K562 (cell line): ENCODE data around the gene LAMA2. TPM values are rescaled to one million over a fixed set of nuclear protein-coding genes. Genes with fewer than 3 reads are reported as not detected.

Experiments
- ATAC-seq: fragments of 200-7000 bp; cut with Tn5 transposase; 3 replicates; pipeline ENCODE4 v1.9.1; 2020; ENCODE audit warnings: moderate library complexity
- BruUV-seq: library from RNA; stranded (reverse); fragments of 400-500 nt; replicated peaks from 2 replicates; lab custom pipeline; 2021; lab: Mats Ljungman, UMichigan
- CTCF ChIA-PET: fragments of 300-600 bp; formaldehyde crosslinking; extraction: SDS; loops from one replicate; lab custom pipeline; 2021; ENCODE audit warnings: low intra/inter-chr PET ratio; lab: Yijun Ruan, JAX
- POLR2A ChIA-PET: fragments of 300-600, 350-650 bp; sonication (Branson Sonifier 250); formaldehyde crosslinking; extraction: SDS; loops from one replicate; lab custom pipeline; 2021; ENCODE audit warnings: antibody characterized with exemption, inconsistent platforms; lab: Yijun Ruan, JAX
- DNase-seq, 4 experiments: peaks; one replicate each; pipeline versions ENCODE4 v3.0.0 to v3.0.0-alpha.2; 2011 to 2018; ENCODE audit warnings: low spot score in 3 of 4, mixed read lengths in 3 of 4; ENCODE audit errors: extremely low read depth in 1 of 4
- FAIRE-seq: peaks from 2 replicates; lab custom pipeline; 2011; peaks lifted over from hg19 to GRCh38; lab: Jason Lieb, UNC
- H2AFZ ChIP-seq: 2 replicates; pipeline ENCODE4 v1.6.0; 2011; ENCODE audit warnings: low read depth, low read length, control low read depth, inconsistent platforms
- H3K27ac ChIP-seq: fragments of 200-600 bp; 3 replicates; pipeline ENCODE4 v1.8.0; 2011; ENCODE audit warnings: low read depth, mild to moderate bottlenecking, control low read depth, inconsistent platforms, low read length, moderate library complexity, mixed read lengths; ENCODE audit errors: extremely low read depth
- H3K27me3 ChIP-seq, 2 experiments: fragments of 300-600 bp in 1 of 2; 2 replicates in 1 of 2; 3 replicates in 1 of 2; pipeline versions ENCODE4 v1.6.0 to v1.8.0; 2011; ENCODE audit warnings: inconsistent platforms in 2 of 2, low read length in 2 of 2, mild to moderate bottlenecking in 1 of 2, mixed read lengths in 1 of 2, moderate library complexity in 1 of 2; ENCODE audit not compliant: control insufficient read depth in 2 of 2, insufficient read depth in 2 of 2
- H3K36me3 ChIP-seq: fragments of 300-600 bp; 3 replicates; pipeline ENCODE4 v1.8.0; 2011; ENCODE audit warnings: mild to moderate bottlenecking, low read length, inconsistent platforms; ENCODE audit not compliant: control insufficient read depth, insufficient read depth
- H3K4me1 ChIP-seq, 2 experiments: fragments of 200-600 bp in 1 of 2; replicated peaks in 1 of 2; 2 replicates in 1 of 2; 3 replicates in 1 of 2; pipeline versions ENCODE4 v1.5.1 to v1.8.0; 2011; ENCODE audit warnings: inconsistent platforms in 2 of 2, low read length in 2 of 2, mild to moderate bottlenecking in 1 of 2, mixed read lengths in 1 of 2, moderate library complexity in 1 of 2; ENCODE audit not compliant: control insufficient read depth in 2 of 2, insufficient read depth in 2 of 2
- H3K4me2 ChIP-seq: 2 replicates; pipeline ENCODE4 v1.6.1; 2011; ENCODE audit warnings: low read length, control low read depth, inconsistent platforms, mixed read lengths; ENCODE audit not compliant: insufficient read depth
- H3K4me3 ChIP-seq: fragments of 200-600 bp; sonication (generic), shearing (Covaris generic); 2 replicates; pipeline ENCODE4 v1.5.1; 2016; ENCODE audit warnings: control low read depth, inconsistent platforms
- H3K79me2 ChIP-seq: fragments of 200-600 bp; 3 replicates; pipeline ENCODE4 v1.8.0; 2011; ENCODE audit warnings: low read length, inconsistent platforms; ENCODE audit not compliant: control insufficient read depth, insufficient read depth
- H3K9ac ChIP-seq, 2 experiments: 2 replicates each; pipeline versions ENCODE4 v1.6.0 to v1.6.1; 2011; ENCODE audit warnings: low read depth in 2 of 2, low read length in 2 of 2, control low read depth in 1 of 2, inconsistent platforms in 1 of 2, mild to moderate bottlenecking in 1 of 2, mixed read lengths in 1 of 2; ENCODE audit not compliant: insufficient read depth in 1 of 2
- H3K9me1 ChIP-seq: one replicate; pipeline ENCODE4 v1.6.0; 2011; ENCODE audit warnings: inconsistent platforms, mild to moderate bottlenecking, low read length, moderate library complexity; ENCODE audit not compliant: control insufficient read depth, insufficient read depth
- H3K9me3 ChIP-seq: replicated peaks from 2 replicates; pipeline ENCODE4 v1.5.1; 2011; ENCODE audit warnings: low read depth, low read length, inconsistent platforms; ENCODE audit not compliant: control insufficient read depth, insufficient read depth
- H4K20me1 ChIP-seq: replicated peaks from 2 replicates; pipeline ENCODE4 v1.6.1; 2011; ENCODE audit warnings: low read length, inconsistent platforms, mixed read lengths; ENCODE audit not compliant: control insufficient read depth, insufficient read depth
- ADNP ChIP-seq: fragments of 200-800 bp; sonication (Bioruptor generic); IDR thresholded peaks from 2 replicates; pipeline ENCODE4 v1.6.1; 2016; ENCODE audit warnings: missing genetic modification characterization, missing compliant biosample characterization
- ARID2 ChIP-seq: fragments of 450-650 bp; IDR thresholded peaks from 2 replicates; pipeline ENCODE4 v1.6.1; 2017; ENCODE audit warnings: antibody characterized with exemption, mild to moderate bottlenecking
- CUX1 ChIP-seq: fragments of 200-800 bp; sonication (Bioruptor generic); IDR thresholded peaks from 2 replicates; pipeline ENCODE4 v1.6.1; 2016; ENCODE audit warnings: missing genetic modification characterization, missing compliant biosample characterization
- E2F5 ChIP-seq: sonication (generic); formaldehyde crosslinking; IDR thresholded peaks from 2 replicates; pipeline ENCODE4 v1.8.0; 2022; ENCODE audit warnings: mild to moderate bottlenecking, missing genetic modification reagents
- ETV1 ChIP-seq: fragments of 450-650 bp; conservative IDR thresholded peaks from 2 replicates; pipeline ENCODE4 v1.6.1; 2016; ENCODE audit warnings: missing genetic modification characterization, control low read depth, low read depth, missing compliant biosample characterization
- FOXM1 ChIP-seq, 2 experiments: fragments of 450-650 bp in 1 of 2; sonication (generic) in 1 of 2; formaldehyde crosslinking in 1 of 2; IDR thresholded peaks; 2 replicates each; pipeline versions ENCODE4 v1.6.1 to v1.9.0; 2017 to 2022; ENCODE audit warnings: low read depth in 2 of 2, mild to moderate bottlenecking in 2 of 2, missing genetic modification reagents in 1 of 2, moderate library complexity in 1 of 2
- SPI1 ChIP-seq: IDR thresholded peaks from 2 replicates; pipeline ENCODE4 v1.6.1; 2011; ENCODE audit warnings: low read depth, low read length, control low read depth, borderline replicate concordance
- STAT5A ChIP-seq: IDR thresholded peaks from 2 replicates; pipeline ENCODE4 v1.6.1; 2012; ENCODE audit warnings: low read length, inconsistent platforms, borderline replicate concordance
- USF2 ChIP-seq: sonication (generic); formaldehyde crosslinking; IDR thresholded peaks from 2 replicates; pipeline ENCODE4 v1.5.0; 2020; ENCODE audit warnings: missing genetic modification reagents
- ZKSCAN1 ChIP-seq: fragments of 150-350 bp; IDR thresholded peaks from 2 replicates; pipeline ENCODE4 v1.6.1; 2016; ENCODE audit warnings: low read depth, low read length
- WGBS: fragments of 100-300 bp; shearing (Covaris generic); methylation state at CpG from one replicate; pipeline ENCODE4 v1.1.6; 2016; ENCODE audit warnings: low coverage, mixed read lengths; ENCODE audit not compliant: insufficient coverage; ENCODE audit errors: missing lambda C conversion rate; 5-methylcytosine and 5-hydroxymethylcytosine counted together
- in situ Hi-C: fragments of 300-500 bp; cut with MboI; formaldehyde crosslinking; loops from 4 replicates; pipeline ENCODE4 v1.15.0; 2018; ENCODE audit warnings: inconsistent platforms, mixed read lengths
- intact Hi-C: fragments of 100-400 bp; cut with micrococcal nuclease; formaldehyde crosslinking; loops from 2 replicates; pipeline ENCODE4 v1.14.2; 2022
- polyA plus RNA-seq, 8 experiments: library from polyadenylated mRNA; depleted of rRNA in 4 of 8; stranded (reverse) in 5 of 8; unstranded in 3 of 8; fragments of >200 nt; fragmentation: Nextera tagmentation in 2 of 8; fragmentation: Illumina TruSeq in 1 of 8; extraction: Ambion mirVana in 2 of 8; extraction: Trizol in 1 of 8; gene quantifications; 2 replicates each; pipeline versions ENCODE4 v1.2.1 to v1.2.3, GENCODE V29; 2011 to 2014; ENCODE audit warnings: inconsistent platforms in 1 of 8, missing spikeins in 1 of 8
- total RNA-seq, 7 experiments: library from RNA; depleted of rRNA in 6 of 7; stranded (reverse); fragments of >200 nt in 6 of 7; fragmentation: Illumina TruSeq in 2 of 7; extraction: Trizol in 2 of 7; gene quantifications; 2 replicates each; pipeline versions ENCODE4 v1.2.1 to v1.2.3, GENCODE V29; 2011 to 2021; ENCODE audit warnings: low replicate concordance in 1 of 7

LAMA2 gene
- total and polyA plus RNA-seq, 9 of the 15 experiments (the other 6 are each of a cell fraction or from before 2014, with no cell fraction given), result 0.04 to 1.5 (median 0.36) TPM

GRCh38 chr6:129280293-129280644 lies 397.3 kb downstream of the LAMA2 start:
- in situ Hi-C loops, result no loop called here
- CTCF ChIA-PET, result no interaction called here
- POLR2A ChIA-PET, result no interaction called here
- intact Hi-C loops, result no loop called here
- Histone ChIP-seq H3K27ac (no peak overlapping the region), H3K27me3 (no peaks in the 10 kb centered on the region), H3K36me3 (no peaks in the 10 kb centered on the region), H3K9me3 (no peaks in the 10 kb centered on the region), H3K4me3 (no peak overlapping the region), H2AFZ (no peak overlapping the region), H3K79me2 (no peaks in the 10 kb centered on the region), H3K9ac (no peak overlapping the region), H3K9me1 (no peaks in the 10 kb centered on the region), H3K4me2 (no peak overlapping the region)
- ATAC-seq (no peak), DNase-seq (no peak)
- no TSS peak for BruUV-seq
- TF ChIP-seq SPI1, result no peak
- TF ChIP-seq, all 486 proteins: peak for 0
- FAIRE-seq, result no peak
- H4K20me1 ChIP-seq, result no peaks in the 10 kb centered on the region
- H3K4me1 ChIP-seq, result no peaks in the 10 kb centered on the region

GRCh38 chr6:129280749-129281148 lies 397.8 kb downstream of the LAMA2 start:
- ATAC-seq, result no peak
- H3K27ac ChIP-seq, result no peak overlapping the region
- WGBS, result 0% methylated on average over 1 of the region's 1 CpG
- CTCF ChIA-PET, result no interaction called here
- H2AFZ ChIP-seq, result no peak overlapping the region
- in situ Hi-C loops (no loop called here), intact Hi-C loops (no loop called here)
- no peak for DNase-seq
- no TSS peak for BruUV-seq
- no peak for FAIRE-seq
- no peaks in the 10 kb centered on the region for H3K4me1 ChIP-seq
- H3K27me3 ChIP-seq, result no peaks in the 10 kb centered on the region
- POLR2A ChIA-PET, result no interaction called here
- no peak overlapping the region for H3K4me2 ChIP-seq
- no peak overlapping the region for H3K9ac ChIP-seq
- no peaks in the 10 kb centered on the region for H3K9me3 ChIP-seq
- no peaks in the 10 kb centered on the region for H3K9me1 ChIP-seq
- no peaks in the 10 kb centered on the region for H3K36me3 ChIP-seq
- H3K4me3 ChIP-seq, result no peak overlapping the region
- H3K79me2 ChIP-seq, result no peaks in the 10 kb centered on the region
- H4K20me1 ChIP-seq, result no peaks in the 10 kb centered on the region
- TF ChIP-seq ETV1 (tag) (no peak), ARID2 (no peak), E2F5 (CRISPR knock-in tag) (no peak), STAT5A (no peak), ADNP (no peak), ZKSCAN1 (no peak), USF2 (CRISPR knock-in tag) (no peak), CUX1 (CRISPR knock-in tag) (no peak), FOXM1 (IDR thresholded peaks at IDR 0.05; ENCODE audit: low read depth) (no peak), FOXM1 (CRISPR knock-in tag; IDR thresholded peaks at IDR 0.05; ENCODE audit: low read depth) (no peak)
